Measurements from ENCODE around the gene DPP6.

GRCh38 chr7:154579711-154580110 is 527.5 kb downstream of the DPP6 start:
- no peak for TF ChIP-seq CTCF (IDR thresholded peaks at IDR 0.05 in 4 of 5, conservative IDR thresholded peaks at IDR 0.05 in 1 of 5)
- no peak for TF ChIP-seq POLR2A (IDR thresholded peaks at IDR 0.05)
